HepG2 (cell line): ENCODE results near the gene PCBP1.

ENCODE experiments used
- ETV6 ChIP-seq: sonication (generic); formaldehyde crosslinking; conservative IDR thresholded peaks from 2 replicates; pipeline ENCODE4 v1.4.0; 2020; ENCODE audit warnings: missing genetic modification reagents
- KAT2B ChIP-seq: fragments of 150-350 bp; IDR thresholded peaks from 2 replicates; pipeline ENCODE4 v1.6.1; 2014; ENCODE audit warnings: low read depth, low read length, borderline replicate concordance
- NR2C2 ChIP-seq: sonication (generic); formaldehyde crosslinking; IDR thresholded peaks from 2 replicates; pipeline ENCODE4 v1.4.0; 2020; ENCODE audit warnings: missing genetic modification reagents, mild to moderate bottlenecking, moderate library complexity, borderline replicate concordance
- ZMYM4 ChIP-seq: sonication (generic); formaldehyde crosslinking; IDR thresholded peaks from 2 replicates; pipeline ENCODE4 v1.8.1; 2023; ENCODE audit warnings: mild to moderate bottlenecking, missing genetic modification reagents

DNA sequence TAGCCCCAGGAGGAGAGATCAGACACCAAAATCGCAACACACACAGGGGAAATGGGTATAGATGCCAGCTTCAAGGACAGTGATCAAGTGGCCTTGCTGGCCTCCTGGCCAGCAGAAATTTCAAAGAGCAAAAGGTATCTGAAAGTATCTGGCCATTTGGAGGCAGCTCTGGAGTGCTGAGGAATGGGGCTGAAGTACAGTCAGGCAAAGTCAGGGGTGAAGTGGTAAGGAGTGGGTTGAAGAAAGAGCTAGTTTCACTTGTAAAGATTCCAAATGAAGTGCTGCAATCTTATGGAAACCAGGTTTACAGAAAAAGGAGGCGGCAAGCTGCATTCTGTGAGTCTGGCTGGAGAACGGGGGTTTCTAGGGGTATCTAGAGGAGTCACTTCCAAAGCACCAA lies 19.2 kb upstream of the PCBP1 start:
- TF ChIP-seq NR2C2 (CRISPR knock-in tag) (no peak), ETV6 (CRISPR knock-in tag) (no peak), ZMYM4 (CRISPR knock-in tag) (no peak), KAT2B (no peak)
